ENCODE data around the gene OGA.

OGA gene

DNA sequence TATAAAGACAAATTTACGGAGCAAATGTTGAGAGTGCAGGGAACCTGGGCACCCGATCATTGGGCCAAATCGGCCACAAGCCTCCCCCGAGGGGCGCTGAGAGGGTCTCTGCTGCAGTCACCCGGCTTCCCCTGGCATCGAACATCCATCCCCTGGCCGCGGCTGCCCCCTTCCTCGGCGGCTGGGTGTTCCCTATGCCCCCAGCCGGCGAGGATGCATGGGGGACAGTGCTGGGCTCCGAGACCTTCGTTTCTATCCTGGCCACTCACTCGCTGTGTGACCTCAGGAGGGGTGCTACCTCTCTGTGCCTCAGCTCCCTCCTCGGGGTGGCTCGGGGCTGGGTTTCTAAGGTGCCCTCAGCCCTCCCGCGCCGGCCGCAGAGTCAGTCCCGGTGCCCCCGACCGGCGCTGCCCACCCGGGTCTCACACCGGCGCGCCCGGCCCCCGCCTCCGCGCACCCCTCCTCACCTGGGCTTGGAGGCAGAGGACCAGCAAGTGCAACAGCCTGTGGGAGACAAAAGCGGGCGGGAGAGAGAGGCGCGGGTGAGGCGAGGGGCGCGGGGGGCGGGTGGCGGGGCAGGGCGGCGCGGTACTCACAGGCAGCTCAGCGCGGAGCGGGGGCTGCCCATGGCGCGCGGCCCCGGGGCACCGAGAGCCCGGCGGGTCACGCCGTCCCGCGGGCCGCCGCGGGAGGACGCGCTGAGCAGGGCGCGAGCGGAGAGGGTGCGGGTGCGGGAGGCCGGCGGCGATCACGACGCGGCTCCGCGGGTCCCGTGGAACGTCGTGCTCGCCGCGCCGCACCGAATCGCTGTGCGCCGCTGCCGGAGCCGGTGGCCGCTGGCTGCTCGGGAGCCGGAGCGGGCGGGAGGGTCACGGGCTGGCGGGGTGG, 42.7 kb downstream of the OGA start, which contains the start of gene FGF8:
TSS of gene FGF8 (minus strand) at position 842 of the 888 bp plus-strand sequence. CDS start at position 628, 214 bp downstream.
- peaks cover 8% of the 10 kb centered on the region for H3K36me3 Mint-ChIP-seq
- peak within 1 kb of the TSS; percentile 51 for H3K4me3 Mint-ChIP-seq
- H3K9me3 Mint-ChIP-seq: no peaks in the 10 kb centered on the region
- no peak within 1 kb of the TSS for H3K27ac Mint-ChIP-seq
- peaks cover 35% of the 10 kb centered on the region for H3K4me1 Mint-ChIP-seq
- H3K27me3 Mint-ChIP-seq: peaks cover 47% of the 10 kb centered on the region

DNA sequence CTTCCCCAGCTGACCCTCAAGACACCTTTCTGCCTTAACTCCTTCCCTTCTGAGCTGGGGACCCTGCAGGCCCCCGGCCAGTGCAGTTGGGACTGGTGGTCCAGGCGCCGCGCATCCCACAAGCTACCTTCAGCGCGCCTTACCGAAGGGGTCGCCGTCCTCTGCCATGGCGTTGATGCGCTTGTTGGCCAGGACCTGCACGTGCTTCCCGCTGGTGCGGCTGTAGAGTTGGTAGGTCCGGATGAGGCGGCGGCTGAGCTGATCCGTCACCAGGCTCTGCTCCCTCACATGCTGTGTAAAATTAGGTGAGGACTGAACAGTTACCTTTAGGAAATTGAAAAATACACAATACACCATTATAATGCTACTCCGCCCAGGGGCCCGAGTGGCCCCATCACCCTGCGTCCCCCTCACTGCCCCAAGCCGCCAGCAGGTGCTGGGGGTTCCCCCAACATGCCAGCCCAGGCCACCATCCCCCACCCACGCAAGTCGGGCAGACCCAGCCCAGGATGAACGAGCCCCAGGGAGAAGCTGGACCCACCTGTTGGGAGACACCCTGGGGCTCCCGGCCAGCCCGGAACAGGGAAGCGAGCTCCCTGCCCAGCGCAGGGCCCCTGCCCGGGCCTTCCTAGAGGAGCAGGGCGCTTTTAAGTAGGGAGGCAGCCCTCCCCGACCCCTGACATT, 43.5 kb downstream of the OGA start:
- peaks cover 48% of the 10 kb centered on the region for H3K27me3 Mint-ChIP-seq
- H3K4me1 Mint-ChIP-seq: peaks cover 32% of the 10 kb centered on the region
- H3K36me3 Mint-ChIP-seq: peaks cover 8% of the 10 kb centered on the region
- H3K4me3 Mint-ChIP-seq: peak overlapping the region; percentile 36
- H3K9me3 Mint-ChIP-seq: no peaks in the 10 kb centered on the region
- H3K27ac Mint-ChIP-seq: no peak overlapping the region

DNA sequence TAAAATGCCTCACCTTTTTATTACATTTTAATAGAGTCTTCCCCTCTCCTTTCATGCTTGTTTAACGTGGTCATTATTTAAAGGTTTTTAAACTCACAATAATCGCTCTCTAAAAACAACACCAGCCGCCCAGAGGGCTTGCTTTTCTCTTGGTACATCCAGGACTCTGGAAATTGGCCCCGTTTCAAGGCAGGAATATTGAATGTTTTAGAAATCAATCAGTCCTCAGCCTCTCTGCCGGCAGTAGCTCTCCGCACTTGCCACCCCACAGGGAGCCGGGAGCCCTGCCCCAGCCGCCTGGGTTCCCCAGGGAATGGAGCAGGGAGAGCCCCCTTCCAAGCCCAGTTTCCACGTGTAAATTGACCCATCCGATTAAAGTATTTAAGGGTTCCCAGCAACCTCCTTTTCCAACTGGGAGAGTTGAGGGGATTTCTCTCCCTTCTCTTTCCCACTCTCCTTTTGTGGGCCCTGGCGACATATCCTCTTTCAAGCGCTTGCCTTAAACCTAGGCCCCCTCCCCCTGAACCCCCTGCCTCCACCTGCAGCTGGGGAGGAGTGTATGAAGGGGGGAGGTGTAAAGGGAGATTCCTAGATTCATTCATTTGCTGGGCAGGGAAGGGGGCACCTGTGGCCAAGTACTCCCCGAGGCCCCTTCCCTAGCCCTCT, 44.2 kb downstream of the OGA start:
- Mint-ChIP-seq H3K4me1 (peaks cover 29% of the 10 kb centered on the region), H3K27ac (no peak overlapping the region), H3K9me3 (no peaks in the 10 kb centered on the region), H3K4me3 (no peak overlapping the region), H3K36me3 (peaks cover 8% of the 10 kb centered on the region), H3K27me3 (peaks cover 50% of the 10 kb centered on the region)

DNA sequence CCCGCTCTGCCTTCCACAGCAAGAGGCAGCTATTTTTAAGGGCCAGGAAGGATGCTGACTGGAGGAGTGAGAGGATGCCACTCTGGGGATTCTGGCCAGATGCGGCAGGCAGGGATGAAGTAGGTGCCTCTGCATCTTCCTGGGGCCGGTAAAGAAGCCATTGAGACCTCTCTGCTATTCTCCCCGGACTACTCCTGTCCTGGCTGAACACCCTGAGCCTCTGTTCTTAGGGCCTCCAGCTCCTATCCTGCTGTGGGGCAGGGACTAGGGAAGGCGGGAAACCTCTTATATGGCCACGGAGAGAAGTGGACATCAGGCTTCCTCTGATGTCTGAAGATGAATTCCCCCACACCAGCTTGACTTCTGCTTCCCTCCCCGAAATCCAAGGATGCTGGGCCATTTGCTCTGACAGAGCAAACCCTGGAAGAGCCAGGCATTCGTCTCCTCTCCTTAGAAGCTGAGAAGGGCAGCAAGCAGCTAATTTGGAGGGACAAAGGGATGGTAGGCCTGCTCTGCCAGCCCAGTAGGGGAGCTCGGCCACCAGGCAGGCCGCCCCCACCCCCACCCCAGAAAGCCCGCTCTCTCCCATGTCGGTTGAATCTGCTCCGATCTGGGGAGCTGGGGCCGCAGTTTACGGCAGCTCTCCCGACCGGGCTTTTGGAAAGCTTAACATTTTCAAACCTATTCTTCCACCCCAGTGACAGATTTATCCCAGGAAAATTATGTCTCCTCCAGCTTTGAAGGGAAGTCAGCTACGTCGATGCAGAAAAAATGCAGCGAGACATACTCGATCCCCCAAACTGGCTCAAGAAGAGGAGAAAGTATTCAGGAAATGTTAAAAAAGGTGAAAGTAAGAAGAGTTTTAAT, 45.1 kb downstream of the OGA start:
- Mint-ChIP-seq H3K4me1 (peaks cover 24% of the 10 kb centered on the region), H3K27ac (no peak overlapping the region), H3K9me3 (no peaks in the 10 kb centered on the region), H3K27me3 (peaks cover 47% of the 10 kb centered on the region), H3K36me3 (peaks cover 4% of the 10 kb centered on the region), H3K4me3 (no peak overlapping the region)

DNA sequence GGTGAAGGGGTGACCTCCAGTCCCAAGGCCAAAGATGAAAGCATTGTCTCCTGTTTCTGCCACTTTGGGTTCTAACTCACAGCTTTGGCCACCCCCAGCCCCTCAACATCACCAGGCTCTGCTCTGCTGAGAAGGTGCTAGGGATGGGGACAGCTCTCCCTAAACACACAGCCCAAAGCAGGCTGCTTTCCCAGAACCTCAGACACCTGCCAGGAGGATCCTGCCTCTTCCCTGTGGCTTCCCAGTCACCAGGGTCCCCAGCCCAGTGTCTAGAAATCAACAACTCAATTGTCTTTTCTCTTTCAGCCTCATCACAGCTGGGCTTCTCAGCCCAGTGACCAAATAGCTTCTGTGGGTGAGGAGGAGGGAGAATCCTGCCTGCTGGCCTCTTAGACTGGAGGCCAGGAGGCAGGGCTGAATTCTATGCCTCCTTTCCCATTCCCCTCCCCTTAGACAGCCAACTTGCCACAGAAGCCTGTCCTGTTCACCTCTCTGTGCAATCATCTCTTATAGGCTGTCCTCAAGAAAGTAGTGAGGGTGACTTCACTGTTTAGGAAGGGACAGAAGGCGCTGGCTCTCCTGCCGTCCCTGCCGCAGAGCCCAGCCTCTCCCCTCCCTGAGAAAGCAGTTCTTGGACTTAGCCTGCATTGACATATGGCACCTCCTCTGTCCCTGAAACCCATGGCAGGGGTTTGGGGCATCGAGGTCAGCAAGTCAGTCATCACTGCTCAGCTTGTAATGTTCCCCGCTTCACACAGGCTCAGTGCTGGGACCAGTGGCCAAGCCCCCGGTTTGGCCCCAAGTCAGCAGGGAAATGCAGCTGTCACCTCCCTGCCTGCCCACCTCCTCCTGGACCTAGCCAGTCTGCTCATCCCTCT, 46.0 kb downstream of the OGA start:
- peaks cover 2% of the 10 kb centered on the region for H3K36me3 Mint-ChIP-seq
- no peaks in the 10 kb centered on the region for H3K9me3 Mint-ChIP-seq
- H3K4me3 Mint-ChIP-seq: no peak overlapping the region
- H3K27ac Mint-ChIP-seq: no peak overlapping the region
- H3K4me1 Mint-ChIP-seq: peaks cover 21% of the 10 kb centered on the region
- peaks cover 39% of the 10 kb centered on the region for H3K27me3 Mint-ChIP-seq

DNA sequence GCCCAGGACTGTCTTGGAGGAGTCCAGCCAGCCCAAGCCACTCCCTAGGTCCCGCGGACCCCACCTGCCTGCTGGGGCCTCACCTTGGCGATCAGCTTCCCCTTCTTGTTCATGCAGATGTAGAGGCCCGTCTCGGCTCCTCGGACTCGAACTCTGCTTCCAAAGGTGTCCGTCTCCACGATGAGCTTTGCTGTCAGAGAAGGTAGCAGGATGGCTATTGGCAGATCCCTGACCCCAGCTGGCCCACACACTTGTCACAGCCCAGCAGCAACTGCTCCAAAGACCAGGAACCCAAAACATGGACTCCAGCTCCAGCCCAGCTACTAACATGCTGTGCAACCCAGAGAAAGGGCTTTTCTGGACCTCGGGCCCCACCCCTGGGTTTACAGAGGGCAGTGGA, 46.9 kb downstream of the OGA start:
- H3K9me3 Mint-ChIP-seq: no peaks in the 10 kb centered on the region
- peaks cover 16% of the 10 kb centered on the region for H3K4me1 Mint-ChIP-seq
- H3K27me3 Mint-ChIP-seq: peaks cover 39% of the 10 kb centered on the region
- H3K4me3 Mint-ChIP-seq: no peak overlapping the region
- H3K36me3 Mint-ChIP-seq: peaks cover 2% of the 10 kb centered on the region
- no peak overlapping the region for H3K27ac Mint-ChIP-seq

DNA sequence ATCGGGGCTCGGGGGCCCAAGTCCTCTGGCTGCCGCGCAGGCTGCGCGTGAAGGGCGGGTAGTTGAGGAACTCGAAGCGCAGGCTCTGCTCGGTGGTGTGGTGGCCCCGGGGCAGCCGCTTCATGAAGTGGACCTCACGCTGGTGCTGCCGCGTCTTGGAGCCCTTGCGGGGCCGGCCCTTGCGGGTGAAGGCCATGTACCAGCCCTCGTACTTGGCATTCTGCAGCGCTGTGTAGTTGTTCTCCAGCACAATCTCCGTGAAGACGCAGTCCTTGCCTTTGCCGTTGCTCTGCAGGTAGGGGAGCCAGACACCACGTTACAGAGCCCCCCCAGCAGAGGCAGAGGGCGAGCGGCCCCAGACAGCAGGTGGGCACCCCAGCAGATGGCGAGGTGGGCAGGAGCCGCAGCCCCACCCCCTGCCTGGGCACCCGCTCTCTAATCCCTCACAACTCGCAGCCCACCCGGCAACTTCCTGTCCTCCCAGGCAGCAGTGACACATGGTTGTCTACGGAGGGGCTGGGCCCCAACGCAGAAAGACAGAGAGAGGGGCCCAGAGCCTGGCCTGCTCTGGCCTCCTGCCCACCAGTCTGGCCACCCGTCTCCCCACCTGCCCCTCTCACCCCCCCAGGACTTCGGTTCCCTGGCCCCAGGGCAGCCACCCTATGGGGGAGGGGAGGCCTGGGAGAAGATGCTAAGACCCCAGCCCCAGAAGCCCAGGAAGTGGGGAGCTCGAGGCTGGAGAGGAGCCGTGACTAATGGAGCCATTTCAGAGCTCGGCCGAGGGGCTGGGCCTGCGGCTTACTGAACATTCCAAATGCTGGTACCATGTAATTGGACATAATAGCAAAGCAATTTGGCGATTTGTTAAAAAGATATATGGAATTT, 47.7 kb downstream of the OGA start:
- Mint-ChIP-seq H3K36me3 (peaks cover 2% of the 10 kb centered on the region), H3K9me3 (no peaks in the 10 kb centered on the region), H3K27me3 (peaks cover 39% of the 10 kb centered on the region), H3K27ac (no peak overlapping the region), H3K4me3 (no peak overlapping the region), H3K4me1 (peaks cover 16% of the 10 kb centered on the region)

DNA sequence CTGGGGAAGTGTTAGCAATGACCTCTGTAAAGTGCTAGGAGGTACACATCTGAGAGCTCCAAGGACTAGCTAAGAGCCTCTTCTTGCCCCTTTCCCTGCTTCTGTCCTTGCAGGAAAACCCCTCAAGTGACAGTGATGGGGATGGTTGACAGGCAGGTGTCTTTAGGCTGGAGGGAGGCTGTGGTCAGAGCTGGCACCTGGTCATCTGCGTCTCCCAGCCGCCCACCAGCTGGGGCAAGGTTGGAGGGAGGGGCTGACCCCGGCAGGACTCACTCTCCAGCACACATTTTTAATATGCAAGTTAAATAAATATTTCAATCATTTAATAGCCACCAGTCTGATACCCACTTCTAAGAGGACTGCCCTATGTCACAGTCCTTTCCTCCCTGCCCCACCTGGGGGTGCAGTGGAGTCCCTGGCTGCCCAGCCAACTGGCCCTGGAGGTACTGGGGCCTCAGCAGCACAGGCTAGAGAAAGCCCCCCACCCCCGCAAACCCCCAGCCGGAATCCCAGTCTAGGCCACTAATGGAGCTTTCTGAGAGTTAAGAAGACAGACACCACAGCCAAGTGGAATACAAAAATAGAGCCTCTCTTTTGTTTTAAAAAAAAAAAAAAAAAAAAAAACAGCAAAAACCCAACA, 48.6 kb downstream of the OGA start:
- no peak overlapping the region for H3K4me3 Mint-ChIP-seq
- peaks cover 14% of the 10 kb centered on the region for H3K4me1 Mint-ChIP-seq
- no peaks in the 10 kb centered on the region for H3K9me3 Mint-ChIP-seq
- peaks cover 2% of the 10 kb centered on the region for H3K36me3 Mint-ChIP-seq
- peaks cover 35% of the 10 kb centered on the region for H3K27me3 Mint-ChIP-seq
- H3K27ac Mint-ChIP-seq: no peak overlapping the region

DNA sequence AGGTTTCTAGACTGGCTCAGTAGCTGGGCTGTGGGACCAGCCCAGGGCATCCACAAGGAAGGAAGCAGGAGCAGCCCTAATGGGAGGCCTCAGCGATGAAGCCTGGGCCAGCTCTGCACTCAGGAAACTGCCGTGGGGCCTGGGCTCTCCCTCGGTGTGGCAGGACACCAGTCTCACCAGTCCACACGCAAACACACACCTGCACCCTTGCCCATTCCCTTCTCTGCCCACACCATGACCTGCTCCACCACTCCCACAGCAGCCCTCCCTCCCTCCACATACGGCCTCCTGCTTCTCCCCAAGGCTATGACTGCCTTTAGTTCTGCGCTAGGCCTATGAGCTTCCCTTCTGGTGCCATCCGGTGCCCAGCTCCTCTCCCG, 49.5 kb downstream of the OGA start:
- peaks cover 2% of the 10 kb centered on the region for H3K36me3 Mint-ChIP-seq
- H3K27me3 Mint-ChIP-seq: peaks cover 27% of the 10 kb centered on the region
- no peaks in the 10 kb centered on the region for H3K9me3 Mint-ChIP-seq
- peak overlapping the region; percentile 38 for H3K27ac Mint-ChIP-seq
- H3K4me1 Mint-ChIP-seq: peaks cover 5% of the 10 kb centered on the region
- H3K4me3 Mint-ChIP-seq: no peak overlapping the region

DNA sequence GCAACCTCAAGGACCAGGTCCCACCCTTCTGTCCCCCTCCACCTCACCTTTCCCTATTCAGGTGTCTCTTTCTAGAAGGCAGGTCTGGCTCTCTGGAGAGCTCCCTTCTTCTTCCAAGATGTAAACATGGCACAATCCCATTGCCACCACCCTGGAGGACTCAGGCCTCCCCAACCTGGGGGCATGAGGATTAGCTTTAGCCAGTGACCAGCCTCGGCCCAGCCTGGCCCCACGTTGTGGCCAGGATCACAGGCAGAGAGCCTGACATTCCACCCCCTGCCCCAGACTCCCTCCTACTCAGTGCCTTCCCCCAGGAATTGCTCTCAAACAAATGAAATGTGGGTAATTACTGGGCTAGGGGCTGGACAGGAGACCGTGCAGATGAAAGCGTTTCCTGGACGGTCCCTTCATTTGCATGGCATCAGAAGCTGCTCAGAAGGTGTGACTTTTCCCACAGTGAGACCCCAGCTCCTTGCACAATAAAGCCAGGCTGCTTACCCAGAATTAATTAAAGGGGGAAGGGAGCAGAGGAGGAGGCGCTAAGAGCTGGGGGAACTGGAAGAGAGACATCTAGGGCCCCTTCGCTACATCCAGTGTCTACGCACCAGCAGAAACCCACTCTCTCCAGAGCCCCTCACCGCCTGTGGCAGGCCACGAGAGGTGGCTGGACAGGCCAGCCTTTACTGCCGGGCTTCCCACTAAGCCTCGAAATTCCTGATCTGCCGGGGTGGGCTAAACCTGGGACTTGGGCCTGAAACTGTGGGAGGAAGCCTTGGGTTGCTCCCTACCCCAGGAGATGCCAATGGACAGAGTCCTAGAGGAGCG, 50.1 kb downstream of the OGA start:
- H3K27ac Mint-ChIP-seq: no peak overlapping the region
- no peaks in the 10 kb centered on the region for H3K9me3 Mint-ChIP-seq
- peaks cover 2% of the 10 kb centered on the region for H3K36me3 Mint-ChIP-seq
- H3K4me3 Mint-ChIP-seq: no peak overlapping the region
- H3K27me3 Mint-ChIP-seq: peaks cover 22% of the 10 kb centered on the region
- H3K4me1 Mint-ChIP-seq: no peaks in the 10 kb centered on the region

DNA sequence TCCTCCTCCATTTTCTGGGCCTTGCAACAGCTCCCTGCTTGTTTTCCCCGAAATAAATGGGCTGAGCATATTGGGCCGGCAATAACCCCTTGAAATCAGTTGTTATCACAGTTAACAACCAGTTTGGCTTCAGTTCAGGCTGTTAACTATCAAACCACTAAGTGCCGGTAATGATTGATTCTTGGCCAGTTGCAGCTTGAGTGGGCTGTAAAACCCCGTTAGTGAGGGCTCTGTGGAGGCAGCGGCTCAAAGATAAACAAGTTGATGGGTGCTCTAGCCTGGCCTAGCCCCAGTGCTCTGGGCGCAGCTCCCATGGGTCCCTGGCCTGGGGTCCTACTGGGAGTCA, 50.7 kb downstream of the OGA start:
- no peaks in the 10 kb centered on the region for H3K4me1 Mint-ChIP-seq
- H3K4me3 Mint-ChIP-seq: no peak overlapping the region
- H3K36me3 Mint-ChIP-seq: peaks cover 2% of the 10 kb centered on the region
- H3K27me3 Mint-ChIP-seq: peaks cover 17% of the 10 kb centered on the region
- H3K9me3 Mint-ChIP-seq: no peaks in the 10 kb centered on the region
- no peak overlapping the region for H3K27ac Mint-ChIP-seq

DNA sequence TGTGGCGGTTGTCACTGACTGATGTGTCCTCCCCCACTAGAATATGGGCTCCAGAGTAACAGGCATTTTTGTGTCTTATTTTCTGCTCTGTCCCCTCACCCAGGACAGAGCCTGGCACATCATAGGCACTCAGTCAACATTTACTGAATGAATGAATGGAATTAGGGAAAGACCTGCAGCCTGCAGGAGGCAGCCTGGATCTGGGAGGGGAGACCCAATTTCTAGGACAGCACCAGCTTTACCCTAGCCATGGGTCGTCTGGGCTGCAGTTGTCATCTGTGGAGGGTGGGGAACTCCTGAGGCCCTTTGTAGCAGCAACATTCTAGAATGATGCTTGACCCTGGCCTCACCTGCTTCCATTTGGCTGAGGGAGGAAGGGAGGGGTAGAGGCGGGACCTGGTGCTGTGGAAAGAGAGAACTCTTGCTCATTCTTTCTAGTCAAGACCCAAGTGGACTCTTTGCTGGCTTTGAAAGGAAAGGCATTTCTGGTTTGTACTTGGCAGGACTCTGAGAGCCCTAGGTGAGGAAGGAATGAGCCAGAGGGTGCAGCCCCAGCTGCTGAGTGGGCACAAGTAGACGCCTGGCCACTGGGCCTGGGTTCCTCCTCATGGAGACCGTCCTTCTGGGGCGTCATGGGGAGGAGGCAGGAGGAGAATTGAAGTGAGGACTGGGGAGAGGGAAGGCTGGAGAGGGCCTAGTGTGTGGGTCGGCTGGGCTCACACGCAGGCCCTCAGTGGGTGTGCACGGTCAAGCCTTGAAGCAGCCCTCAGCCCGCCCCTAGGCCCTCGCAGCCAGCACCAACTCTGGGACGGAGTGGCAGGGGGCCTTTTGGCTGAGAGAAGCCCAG, 51.3 kb downstream of the OGA start:
- Mint-ChIP-seq H3K27me3 (peaks cover 12% of the 10 kb centered on the region), H3K9me3 (no peaks in the 10 kb centered on the region), H3K36me3 (peaks cover 2% of the 10 kb centered on the region), H3K27ac (no peak overlapping the region), H3K4me1 (no peaks in the 10 kb centered on the region), H3K4me3 (no peak overlapping the region)

Measured in activated naive CD4-positive, alpha-beta T cell treated with anti-CD3 and anti-CD28 coated beads, Interleukin-2, amount 50 U/mL, for 24 hours (primary cell).